Osteoblast (primary cell): ENCODE measurements around the gene PSMG3. TPM values are rescaled to one million over a fixed set of nuclear protein-coding genes. Genes with fewer than 3 reads are reported as not detected.
"Not testable (repeated sequence)": the region's sequence is repeated elsewhere in the genome, so short reads cannot be mapped to it uniquely, and the experiment has no call there.

Experiments used
- DNase-seq: peaks from one replicate; pipeline ENCODE4 v3.0.0; 2011; ENCODE audit warnings: low spot score, mixed read lengths; ENCODE audit not compliant: insufficient read length; ENCODE audit errors: missing footprints
- H2AFZ ChIP-seq: 2 replicates; pipeline ENCODE4 v1.6.0; 2011; ENCODE audit warnings: mild to moderate bottlenecking, low read length
- H3K27ac ChIP-seq: 2 replicates; pipeline ENCODE4 v1.5.1; 2011; ENCODE audit warnings: mild to moderate bottlenecking, low read depth, low read length, moderate library complexity
- H3K27me3 ChIP-seq: 2 replicates; pipeline ENCODE4 v1.6.0; 2012; ENCODE audit warnings: mild to moderate bottlenecking, control low read depth, inconsistent platforms, low read length, moderate library complexity; ENCODE audit not compliant: insufficient read depth
- H3K36me3 ChIP-seq: 2 replicates; pipeline ENCODE4 v1.5.1; 2011; ENCODE audit warnings: mild to moderate bottlenecking, low read length, control low read depth, moderate library complexity; ENCODE audit not compliant: insufficient read depth
- H3K4me1 ChIP-seq: 2 replicates; pipeline ENCODE4 v1.5.1; 2011; ENCODE audit warnings: mild to moderate bottlenecking, low read length, control low read depth, moderate library complexity; ENCODE audit not compliant: insufficient read depth
- H3K4me2 ChIP-seq: 2 replicates; pipeline ENCODE4 v1.6.0; 2011; ENCODE audit warnings: mild to moderate bottlenecking, low read length; ENCODE audit not compliant: insufficient read depth
- H3K4me3 ChIP-seq: fragments of 200-600 bp; sonication (generic); 3 replicates; pipeline ENCODE4 v1.5.1; 2012; ENCODE audit warnings: mild to moderate bottlenecking, low read length, inconsistent platforms; ENCODE audit not compliant: insufficient read depth
- H3K79me2 ChIP-seq: 2 replicates; pipeline ENCODE4 v1.6.0; 2012; ENCODE audit warnings: mild to moderate bottlenecking, low read length, control low read depth, inconsistent platforms; ENCODE audit not compliant: insufficient read depth
- H3K9me3 ChIP-seq: 2 replicates; pipeline ENCODE4 v1.5.1; 2011; ENCODE audit warnings: low read depth, low read length, control low read depth
- H4K20me1 ChIP-seq: 2 replicates; pipeline ENCODE4 v1.6.0; 2012; ENCODE audit warnings: mild to moderate bottlenecking, low read length, control low read depth; ENCODE audit not compliant: insufficient read depth
- total RNA-seq: library from RNA; depleted of rRNA; stranded (reverse); fragments of >200 nt; gene quantifications from 2 replicates; pipeline ENCODE4 v1.2.3, GENCODE V29; 2012
- TF ChIP-seq, protein P1 (sequence below): IDR thresholded peaks from 2 replicates; pipeline ENCODE4 v1.5.1; 2011; ENCODE audit warnings: mild to moderate bottlenecking, low read depth, low read length, moderate library complexity; ENCODE audit errors: extremely low read depth

Gene PSMG3
- total RNA-seq, 1 donor: 38.7 TPM

DNA sequence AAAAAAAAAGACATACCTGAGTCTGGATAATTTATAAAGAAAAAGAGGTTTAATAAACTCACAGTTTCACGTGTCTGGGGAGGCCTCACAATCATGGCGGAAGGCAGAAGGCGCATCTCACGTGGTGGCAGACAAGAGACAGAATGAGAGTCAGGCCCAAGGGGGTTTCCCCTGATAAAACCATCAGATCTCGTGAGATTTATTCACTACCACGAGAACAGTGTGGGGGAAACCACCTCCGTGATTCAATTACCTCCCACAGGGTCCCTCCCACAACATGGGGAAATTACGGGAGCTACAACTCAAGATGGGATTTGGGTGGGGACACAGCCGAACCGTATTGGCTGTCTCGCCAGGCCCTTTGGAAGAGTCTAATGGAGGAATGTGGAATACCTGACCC is 48.4 kb downstream of the PSMG3 start:
- TF ChIP-seq, protein P1, sequence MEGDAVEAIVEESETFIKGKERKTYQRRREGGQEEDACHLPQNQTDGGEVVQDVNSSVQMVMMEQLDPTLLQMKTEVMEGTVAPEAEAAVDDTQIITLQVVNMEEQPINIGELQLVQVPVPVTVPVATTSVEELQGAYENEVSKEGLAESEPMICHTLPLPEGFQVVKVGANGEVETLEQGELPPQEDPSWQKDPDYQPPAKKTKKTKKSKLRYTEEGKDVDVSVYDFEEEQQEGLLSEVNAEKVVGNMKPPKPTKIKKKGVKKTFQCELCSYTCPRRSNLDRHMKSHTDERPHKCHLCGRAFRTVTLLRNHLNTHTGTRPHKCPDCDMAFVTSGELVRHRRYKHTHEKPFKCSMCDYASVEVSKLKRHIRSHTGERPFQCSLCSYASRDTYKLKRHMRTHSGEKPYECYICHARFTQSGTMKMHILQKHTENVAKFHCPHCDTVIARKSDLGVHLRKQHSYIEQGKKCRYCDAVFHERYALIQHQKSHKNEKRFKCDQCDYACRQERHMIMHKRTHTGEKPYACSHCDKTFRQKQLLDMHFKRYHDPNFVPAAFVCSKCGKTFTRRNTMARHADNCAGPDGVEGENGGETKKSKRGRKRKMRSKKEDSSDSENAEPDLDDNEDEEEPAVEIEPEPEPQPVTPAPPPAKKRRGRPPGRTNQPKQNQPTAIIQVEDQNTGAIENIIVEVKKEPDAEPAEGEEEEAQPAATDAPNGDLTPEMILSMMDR: no peak
- Histone ChIP-seq H3K9me3 (peaks cover 4% of the 10 kb centered on the region), H4K20me1 (no peaks in the 10 kb centered on the region), H3K79me2 (no peaks in the 10 kb centered on the region), H2AFZ (no peak overlapping the region), H3K4me2 (no peak overlapping the region), H3K36me3 (no peaks in the 10 kb centered on the region), H3K4me3 (no peak overlapping the region), H3K4me1 (peaks cover 4% of the 10 kb centered on the region), H3K27me3 (peaks cover 25% of the 10 kb centered on the region), H3K27ac (no peak overlapping the region)
- DNase-seq: no peak

DNA sequence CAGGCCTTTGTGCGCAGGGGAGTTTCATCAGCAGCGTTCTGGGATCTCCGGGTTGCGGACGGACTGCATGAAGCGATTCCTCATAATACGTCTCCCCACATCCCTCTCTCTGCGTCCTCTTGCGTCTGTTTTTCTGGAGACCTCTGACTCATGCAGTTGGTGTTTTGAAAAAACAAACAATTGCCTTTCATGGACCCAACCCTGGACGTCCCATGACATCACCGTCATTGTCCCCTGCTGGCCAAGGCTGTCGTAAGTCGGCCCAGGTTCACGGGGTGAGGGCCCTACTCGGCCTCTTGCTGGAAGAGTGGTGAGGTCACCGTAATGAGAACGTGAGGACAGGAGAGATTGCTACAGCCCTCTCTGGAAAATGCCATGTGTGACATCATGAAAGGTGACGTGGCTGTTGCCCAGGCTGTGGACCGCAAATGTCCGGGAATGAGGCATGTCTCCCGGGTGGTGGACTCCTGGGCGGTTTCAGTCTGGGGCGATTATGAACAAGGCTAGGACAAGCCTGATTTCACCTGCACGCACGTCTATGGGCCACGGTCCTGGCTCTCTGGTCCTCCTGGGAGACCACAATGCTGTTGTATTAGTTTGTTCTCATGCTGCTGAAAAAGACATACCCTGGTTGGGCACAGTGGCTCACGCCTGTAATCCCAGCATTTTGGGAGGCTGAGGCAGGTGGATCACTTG is 49.1 kb downstream of the PSMG3 start:
- H3K79me2 ChIP-seq: no peaks in the 10 kb centered on the region
- no peak for DNase-seq
- no peak overlapping the region for H3K27ac ChIP-seq
- peaks cover 25% of the 10 kb centered on the region for H3K27me3 ChIP-seq
- no peak overlapping the region for H3K4me2 ChIP-seq
- TF ChIP-seq, protein P1: no peak
- peaks cover 4% of the 10 kb centered on the region for H3K9me3 ChIP-seq
- H4K20me1 ChIP-seq: no peaks in the 10 kb centered on the region
- no peak overlapping the region for H3K4me3 ChIP-seq
- no peak overlapping the region for H2AFZ ChIP-seq
- H3K36me3 ChIP-seq: no peaks in the 10 kb centered on the region
- H3K4me1 ChIP-seq: peaks cover 2% of the 10 kb centered on the region

DNA sequence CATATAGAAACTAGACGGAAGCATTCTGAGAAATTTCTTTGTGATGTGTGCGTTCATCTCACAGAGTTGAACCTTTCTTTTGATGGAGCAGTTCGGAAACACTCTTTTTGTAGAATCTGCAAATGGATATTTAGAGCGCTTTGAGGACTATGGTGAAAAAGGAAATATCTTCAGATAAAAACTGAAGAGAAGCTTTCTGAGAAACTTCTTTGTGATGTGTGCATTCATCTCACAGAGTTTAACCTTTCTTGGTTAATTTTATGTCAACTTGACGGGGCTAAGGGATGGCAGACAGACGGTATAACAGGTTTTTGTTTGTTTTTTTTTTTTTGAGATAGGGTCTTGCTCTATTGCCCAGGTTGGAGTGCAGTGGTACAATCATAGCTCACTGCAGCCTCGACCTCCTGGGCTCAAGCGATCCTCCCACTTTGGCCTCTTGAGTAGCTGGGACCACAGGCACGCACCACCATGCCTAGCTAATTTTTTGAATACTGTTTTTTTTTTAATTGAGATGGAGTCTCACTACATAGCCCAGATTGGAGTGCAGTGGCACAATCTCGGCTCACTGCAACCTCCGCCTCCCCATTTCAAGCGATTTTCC is 50.4 kb downstream of the PSMG3 start:
- H3K27ac ChIP-seq: not testable (repeated sequence)

More for the DNA sequence above, 50.4 kb downstream of the PSMG3 start:
- not testable (repeated sequence) for DNase-seq, H3K9me3 ChIP-seq, H2AFZ ChIP-seq, H3K4me1 ChIP-seq, H3K36me3 ChIP-seq, H3K4me3 ChIP-seq, H3K4me2 ChIP-seq, H3K79me2 ChIP-seq, H4K20me1 ChIP-seq
- H3K27me3 ChIP-seq: peaks cover 18% of the 10 kb centered on the region

Other genes with a start within 250 kb of the PSMG3 start
- 30.4 and 36.5 TPM in 2 replicates for gene MICALL2, start 110.6 kb downstream of the PSMG3 start, total RNA-seq
- 53.0 and 66.2 TPM in 2 replicates for gene INTS1, start 65.6 kb downstream of the PSMG3 start, total RNA-seq
- 19.7 and 21.7 TPM in 2 replicates for gene MAFK, start 39.3 kb downstream of the PSMG3 start, total RNA-seq
- gene TMEM184A, start 13.8 kb downstream of the PSMG3 start, total RNA-seq: under 0.01 TPM in 2 replicates
- 12.7 and 14.1 TPM in 2 replicates for gene ELFN1, start 100.2 kb upstream of the PSMG3 start, total RNA-seq